MCF 10A (cell line): ENCODE data around the gene FGF14. TPM values are rescaled to one million over a fixed set of nuclear protein-coding genes. Genes with fewer than 3 reads are reported as not detected.
A peak's percentile ranks its signal among the peaks of the same experiment; 100 is the strongest.

ENCODE experiments used
- BruUV-seq: library from RNA; stranded (reverse); fragments of 400-500 nt; replicated peaks from 2 replicates; lab custom pipeline; 2021; lab: Mats Ljungman, UMichigan
- CTCF ChIA-PET: fragments of 300-600 bp; sonication (Branson Sonifier 250); formaldehyde crosslinking; extraction: SDS; loops from one replicate; lab custom pipeline; 2021; ENCODE audit warnings: antibody characterized with exemption, inconsistent platforms; lab: Yijun Ruan, JAX
- POLR2A ChIA-PET: fragments of 300-600, 350-650 bp; sonication (Branson Sonifier 250); formaldehyde crosslinking; extraction: SDS; loops from one replicate; lab custom pipeline; 2020; ENCODE audit warnings: antibody characterized with exemption, inconsistent platforms; lab: Yijun Ruan, JAX
- DNase-seq: peaks from one replicate; pipeline ENCODE4 v3.0.0-alpha.2; 2018; ENCODE audit not compliant: unreplicated experiment
- H3K27ac Mint-ChIP-seq: one replicate; pipeline ENCODE4 v1.8.0; 2022; ENCODE audit warnings: mild to moderate bottlenecking, low read depth, mixed read lengths; ENCODE audit not compliant: unreplicated experiment
- H3K27me3 Mint-ChIP-seq: one replicate; pipeline ENCODE4 v1.8.0; 2022; ENCODE audit warnings: mixed read lengths; ENCODE audit not compliant: insufficient read depth, unreplicated experiment
- H3K36me3 Mint-ChIP-seq: one replicate; pipeline ENCODE4 v1.8.0; 2022; ENCODE audit warnings: mild to moderate bottlenecking, moderate library complexity, mixed read lengths; ENCODE audit not compliant: insufficient read depth, unreplicated experiment
- H3K4me1 Mint-ChIP-seq: one replicate; pipeline ENCODE4 v1.8.0; 2022; ENCODE audit warnings: mixed read lengths; ENCODE audit not compliant: insufficient read depth, unreplicated experiment
- H3K4me3 Mint-ChIP-seq: one replicate; pipeline ENCODE4 v1.8.0; 2022; ENCODE audit warnings: mild to moderate bottlenecking, moderate library complexity, mixed read lengths; ENCODE audit not compliant: unreplicated experiment
- H3K9me3 Mint-ChIP-seq: one replicate; pipeline ENCODE4 v1.8.0; 2022; ENCODE audit warnings: mixed read lengths; ENCODE audit not compliant: unreplicated experiment
- CTCF ChIP-seq: fragments of 200-600 bp; IDR thresholded peaks from one replicate; pipeline ENCODE4 v1.8.0; 2022; ENCODE audit warnings: antibody characterized with exemption, mild to moderate bottlenecking; ENCODE audit not compliant: unreplicated experiment
- intact Hi-C: fragments of 100-400 bp; cut with micrococcal nuclease; formaldehyde crosslinking; loops from 2 replicates; pipeline ENCODE4 v1.14.1; 2022
- total RNA-seq: library from RNA; stranded (reverse); gene quantifications from 2 replicates; pipeline ENCODE4 v1.2.3, GENCODE V29; 2022

FGF14 gene
- total RNA-seq, 1 experiment from 2014 or later: not detected

- no TSS peak for BruUV-seq
- Mint-ChIP-seq H3K36me3 (no peaks in the 10 kb centered on the region), H3K27me3 (no peaks in the 10 kb centered on the region), H3K9me3 (no peaks in the 10 kb centered on the region), H3K4me1 (peaks cover 12% of the 10 kb centered on the region), H3K4me3 (no peak overlapping the region), H3K27ac (no peak overlapping the region)
- DNase-seq: no peak
- TF ChIP-seq CTCF: no peak
- intact Hi-C loops: no loop called here
- CTCF ChIA-PET: no interaction called here
- POLR2A ChIA-PET: no interaction called here
These were observed 165.0 kb downstream of the FGF14 start for GRCh38 chr13:102236830-102237229.

GRCh38 chr13:102236341-102236740 lies 165.5 kb downstream of the FGF14 start:
- TF ChIP-seq CTCF: no peak
- Mint-ChIP-seq H3K4me1 (peaks cover 12% of the 10 kb centered on the region), H3K27ac (no peak overlapping the region), H3K27me3 (no peaks in the 10 kb centered on the region), H3K36me3 (no peaks in the 10 kb centered on the region), H3K9me3 (no peaks in the 10 kb centered on the region), H3K4me3 (no peak overlapping the region)
- CTCF ChIA-PET: no interaction called here
- intact Hi-C loops: no loop called here
- POLR2A ChIA-PET: no interaction called here
- no peak for DNase-seq
- BruUV-seq: no TSS peak

GRCh38 chr13:102235689-102236088 lies 166.2 kb downstream of the FGF14 start:
- Mint-ChIP-seq H3K4me3 (no peak overlapping the region), H3K36me3 (no peaks in the 10 kb centered on the region), H3K27ac (no peak overlapping the region), H3K9me3 (no peaks in the 10 kb centered on the region), H3K4me1 (peaks cover 12% of the 10 kb centered on the region), H3K27me3 (no peaks in the 10 kb centered on the region)
- POLR2A ChIA-PET: no interaction called here
- DNase-seq: no peak
- CTCF ChIA-PET: interaction anchor here (1.5 kb wide), 1 partner anchor 321 kb away, joined by 4 read pairs; no protein-coding TSS in a partner anchor
- intact Hi-C loops: no loop called here
- TF ChIP-seq CTCF: no peak
- no TSS peak for BruUV-seq

GRCh38 chr13:102234618-102235017 lies 167.2 kb downstream of the FGF14 start:
- no peak overlapping the region for H3K4me3 Mint-ChIP-seq
- H3K27ac Mint-ChIP-seq: no peak overlapping the region
- ChIA-PET CTCF (interaction anchor here (0.6 to 1.5 kb wide), 3 partner anchors 9 to 322 kb away, joined by 3 to 4 read pairs (median 3); no protein-coding TSS in a partner anchor), POLR2A (no interaction called here)
- no peaks in the 10 kb centered on the region for H3K36me3 Mint-ChIP-seq
- DNase-seq: peak; percentile 47
- no TSS peak for BruUV-seq
- no peaks in the 10 kb centered on the region for H3K27me3 Mint-ChIP-seq
- H3K4me1 Mint-ChIP-seq: peaks cover 12% of the 10 kb centered on the region
- no peak for TF ChIP-seq CTCF
- intact Hi-C loops: no loop called here
- H3K9me3 Mint-ChIP-seq: no peaks in the 10 kb centered on the region
